Measurements from ENCODE around the gene MRPL27.
A peak's percentile ranks its signal among the peaks of the same experiment; 100 is the strongest.

Gene MRPL27

DNA sequence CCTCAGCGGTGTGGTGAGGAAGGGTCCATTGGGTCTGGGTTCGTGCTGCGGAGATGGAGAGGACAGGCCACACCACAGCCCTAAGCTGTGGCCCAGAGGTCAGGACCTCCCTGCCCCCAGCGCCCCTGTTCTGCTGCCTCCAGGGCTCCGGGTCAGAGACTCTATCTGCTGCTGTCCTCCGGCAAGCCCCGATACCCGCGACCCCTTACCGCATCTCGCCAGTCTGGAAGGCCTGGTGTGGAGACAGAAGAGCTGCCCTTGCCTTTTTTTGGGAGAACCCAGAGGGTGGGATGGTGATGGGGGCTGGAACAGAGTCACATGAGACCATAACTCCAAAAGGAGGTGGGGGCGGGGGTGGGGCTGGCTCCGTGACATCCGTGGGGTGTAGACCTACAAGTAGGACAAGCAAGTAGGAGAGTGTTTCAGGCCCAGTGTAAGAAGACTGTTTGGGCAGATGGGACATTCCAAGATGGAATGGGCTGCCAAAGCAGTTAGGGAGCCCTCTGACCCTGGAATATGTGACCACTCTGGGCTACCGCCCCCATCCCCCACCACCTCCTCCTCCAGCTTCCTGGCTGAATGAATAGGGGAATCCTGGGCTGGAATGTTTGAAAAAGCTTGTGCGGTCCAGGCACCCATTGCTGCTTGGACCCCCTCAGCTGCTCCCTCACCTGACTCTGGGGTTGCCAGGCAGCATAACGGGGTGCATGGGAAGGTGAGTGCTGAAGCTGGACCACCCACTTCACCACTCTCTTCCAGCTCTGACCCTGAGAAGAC lies 25.7 kb downstream of the MRPL27 start:
- TF ChIP-seq CTCF (IDR thresholded peaks at IDR 0.05; ENCODE audit: extremely low read depth, insufficient read depth, missing control alignments), result no peak
- DNase-seq (ENCODE audit: low spot score), result peak; percentile 12
- in situ Hi-C loops (cut with MboI; ENCODE audit: low pct_unique_long_range_greater_than_20kb, low sequenced_read_pairs, unreplicated experiment), result no loop called here

DNA sequence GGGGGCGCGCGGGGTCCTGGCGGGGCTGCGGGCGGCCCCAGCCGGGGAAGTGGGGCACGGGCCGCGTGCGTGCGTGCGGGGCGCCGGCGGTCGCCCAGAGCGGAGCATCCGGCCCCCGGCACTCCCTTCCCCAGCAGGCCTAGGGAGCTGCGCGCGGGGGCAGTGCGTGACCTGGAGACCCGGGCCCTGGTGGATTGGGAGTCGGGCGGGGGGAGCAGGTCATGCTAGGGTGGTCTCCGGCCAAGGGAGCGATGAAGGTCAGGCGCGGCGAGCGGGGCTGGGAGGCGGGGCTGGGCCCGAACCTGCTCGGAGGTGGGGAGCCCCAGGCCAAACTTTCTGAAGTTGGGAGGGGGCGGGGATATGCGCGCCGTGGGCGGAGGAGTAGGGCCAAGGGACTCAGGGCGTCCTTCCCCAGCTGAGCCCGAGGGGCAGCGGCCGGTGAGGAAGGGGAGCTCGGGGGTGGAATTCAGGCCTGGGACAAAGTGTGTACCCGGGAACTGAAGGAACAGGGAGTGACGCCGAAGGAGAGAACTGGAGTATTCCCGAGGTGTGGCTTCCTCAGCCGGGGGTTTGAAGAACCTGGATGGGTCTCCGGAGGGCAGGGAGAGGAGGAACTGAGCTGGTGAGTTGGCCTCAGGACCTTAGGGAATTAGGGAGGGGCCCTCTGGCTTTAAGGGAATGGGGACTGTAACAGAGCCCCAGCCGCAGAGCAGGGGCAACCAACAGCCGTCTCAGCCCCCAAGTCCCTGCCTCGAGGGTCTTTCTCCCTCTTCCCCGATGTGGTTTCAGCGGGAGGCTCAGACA lies 26.5 kb downstream of the MRPL27 start:
- in situ Hi-C loops (cut with MboI; ENCODE audit: low pct_unique_long_range_greater_than_20kb, low sequenced_read_pairs, unreplicated experiment), result no loop called here
- TF ChIP-seq CTCF (IDR thresholded peaks at IDR 0.05; ENCODE audit: extremely low read depth, insufficient read depth, missing control alignments), result no peak
- DNase-seq (ENCODE audit: low spot score), result peak; percentile 75

DNA sequence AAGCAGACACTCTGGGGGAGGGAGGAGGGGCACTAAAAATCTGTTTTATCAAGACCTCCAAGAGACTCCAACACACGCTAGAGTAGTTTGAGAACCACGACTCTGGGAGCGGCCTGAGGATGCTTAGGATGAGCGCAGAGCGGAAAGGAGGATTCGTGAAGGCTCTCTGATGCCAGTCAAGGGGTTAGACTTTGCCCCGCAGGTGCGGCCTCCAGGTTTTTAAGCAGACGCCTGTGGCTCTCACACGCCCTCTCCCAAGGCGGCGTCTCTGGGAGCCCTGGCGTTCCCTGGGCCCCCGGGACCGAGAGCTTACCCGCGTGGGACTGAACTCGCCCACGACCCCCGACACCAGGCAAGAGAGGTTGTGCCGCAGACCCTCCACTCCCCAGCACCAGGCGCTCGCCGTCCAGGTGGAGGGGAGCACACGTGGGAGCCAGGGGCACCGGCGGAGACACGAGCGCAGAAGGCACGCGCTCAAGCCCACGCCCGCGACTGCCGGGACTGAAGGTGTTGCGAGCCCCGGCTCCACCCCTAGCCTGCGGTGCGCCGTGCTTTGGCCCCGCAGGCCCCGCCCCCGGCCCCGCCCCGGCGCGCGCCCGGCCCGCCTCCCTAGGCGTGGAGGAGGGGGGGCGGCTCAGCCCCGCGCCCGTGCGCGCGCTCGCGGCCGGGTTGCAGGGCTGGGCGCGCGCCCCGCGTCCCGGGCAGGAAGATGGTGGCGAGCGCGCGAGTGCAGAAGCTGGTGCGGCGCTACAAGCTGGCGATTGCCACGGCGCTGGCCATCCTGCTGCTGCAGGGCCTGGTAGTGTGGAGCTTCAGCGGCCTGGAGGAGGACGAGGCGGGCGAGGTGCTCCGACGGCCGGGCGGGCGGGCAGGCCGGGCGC lies 27.3 kb downstream of the MRPL27 start, which contains the start of gene XYLT2:
TSS of gene XYLT2 (plus strand) at position 695 of the 881 bp plus-strand sequence. CDS start at position 710, 15 bp downstream.
- DNase-seq (ENCODE audit: low spot score), result peak; percentile 99
- TF ChIP-seq CTCF (IDR thresholded peaks at IDR 0.05; ENCODE audit: extremely low read depth, insufficient read depth, missing control alignments), result no peak
- in situ Hi-C loops (cut with MboI; ENCODE audit: low pct_unique_long_range_greater_than_20kb, low sequenced_read_pairs, unreplicated experiment), result no loop called here

DNA sequence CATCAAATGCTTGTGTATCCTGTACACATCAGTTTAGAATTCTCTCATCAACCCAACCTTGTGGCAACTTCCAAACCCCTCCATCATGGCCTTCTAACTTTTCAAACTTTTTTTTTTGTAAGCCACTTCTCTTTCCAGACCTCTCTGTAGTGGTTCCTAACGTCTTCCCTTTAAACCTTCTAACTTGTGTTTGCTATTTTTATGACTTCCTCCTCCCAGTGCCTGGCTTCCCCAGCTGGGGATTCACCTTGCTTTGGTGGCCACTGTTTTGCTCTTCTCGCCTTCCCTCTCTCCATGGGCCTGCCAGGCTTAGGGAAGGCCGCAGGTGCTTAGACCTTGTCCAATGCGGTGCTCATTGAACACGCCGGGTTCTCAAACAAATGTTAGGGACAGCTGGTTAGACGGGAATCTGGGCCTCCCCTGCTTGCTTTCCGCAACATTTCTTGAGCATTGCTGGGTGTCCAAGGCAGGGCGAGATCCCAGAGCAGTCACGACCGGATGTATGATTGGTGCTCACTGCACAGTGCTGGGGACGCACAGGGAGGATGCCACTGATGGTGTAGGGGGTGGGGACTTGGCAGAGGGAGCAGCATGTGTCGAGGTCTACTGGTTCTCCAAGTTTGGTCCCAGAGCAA lies 28.1 kb downstream of the MRPL27 start:
- TF ChIP-seq CTCF (IDR thresholded peaks at IDR 0.05; ENCODE audit: extremely low read depth, insufficient read depth, missing control alignments), result no peak
- in situ Hi-C loops (cut with MboI; ENCODE audit: low pct_unique_long_range_greater_than_20kb, low sequenced_read_pairs, unreplicated experiment), result no loop called here
- peak; percentile 14 for DNase-seq (ENCODE audit: low spot score)

- no peak for DNase-seq (ENCODE audit: low spot score)
- in situ Hi-C loops (cut with MboI; ENCODE audit: low pct_unique_long_range_greater_than_20kb, low sequenced_read_pairs, unreplicated experiment), result no loop called here
- TF ChIP-seq CTCF (IDR thresholded peaks at IDR 0.05; ENCODE audit: extremely low read depth, insufficient read depth, missing control alignments), result no peak
Observed at GRCh38 chr17:50339381-50339780, 33.6 kb downstream of the MRPL27 start.

- in situ Hi-C loops (cut with MboI; ENCODE audit: low pct_unique_long_range_greater_than_20kb, low sequenced_read_pairs, unreplicated experiment), result no loop called here
- TF ChIP-seq CTCF (IDR thresholded peaks at IDR 0.05; ENCODE audit: extremely low read depth, insufficient read depth, missing control alignments), result no peak
- DNase-seq (ENCODE audit: low spot score), result no peak
Observed at GRCh38 chr17:50338645-50339044, 34.3 kb downstream of the MRPL27 start.

Data from GM13977 (cell line).